PC-9 (cell line): ENCODE results near the gene NDUFB5.

Experiments
- CTCF ChIP-seq: fragments of 200-600 bp; sonication (generic); conservative IDR thresholded peaks from 2 replicates; pipeline ENCODE4 v1.6.1; 2017; ENCODE audit warnings: mixed run types, antibody characterized with exemption, mild to moderate bottlenecking, moderate library complexity
- EZH2 ChIP-seq: fragments of 200-600 bp; sonication (generic); IDR thresholded peaks from 2 replicates; pipeline ENCODE4 v1.8.0; 2017; ENCODE audit warnings: antibody characterized with exemption, low read depth

DNA sequence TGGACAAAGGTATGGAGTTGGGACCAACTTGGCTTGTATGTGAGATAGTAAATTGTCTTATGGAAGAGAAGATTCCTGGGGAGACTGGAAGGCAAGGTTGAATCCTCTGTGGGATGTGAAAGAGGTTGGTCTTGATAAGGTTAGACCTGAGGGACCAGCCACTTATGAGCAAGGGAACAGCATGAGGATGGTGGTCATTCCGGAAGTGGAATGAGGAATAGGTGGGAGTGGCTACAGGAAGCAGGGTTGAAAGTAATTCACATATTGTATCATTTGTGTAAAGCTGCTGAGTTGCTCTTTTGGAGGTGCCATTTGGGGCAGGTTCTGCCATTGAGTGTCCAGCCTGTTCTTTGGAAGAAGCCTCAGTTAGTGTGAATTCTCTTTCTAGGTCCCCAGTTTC, 61.4 kb downstream of the NDUFB5 start:
- TF ChIP-seq CTCF (no peak), EZH2 (no peak)
